ENCODE data around the gene NUP210L.

The NUP210L gene

DNA sequence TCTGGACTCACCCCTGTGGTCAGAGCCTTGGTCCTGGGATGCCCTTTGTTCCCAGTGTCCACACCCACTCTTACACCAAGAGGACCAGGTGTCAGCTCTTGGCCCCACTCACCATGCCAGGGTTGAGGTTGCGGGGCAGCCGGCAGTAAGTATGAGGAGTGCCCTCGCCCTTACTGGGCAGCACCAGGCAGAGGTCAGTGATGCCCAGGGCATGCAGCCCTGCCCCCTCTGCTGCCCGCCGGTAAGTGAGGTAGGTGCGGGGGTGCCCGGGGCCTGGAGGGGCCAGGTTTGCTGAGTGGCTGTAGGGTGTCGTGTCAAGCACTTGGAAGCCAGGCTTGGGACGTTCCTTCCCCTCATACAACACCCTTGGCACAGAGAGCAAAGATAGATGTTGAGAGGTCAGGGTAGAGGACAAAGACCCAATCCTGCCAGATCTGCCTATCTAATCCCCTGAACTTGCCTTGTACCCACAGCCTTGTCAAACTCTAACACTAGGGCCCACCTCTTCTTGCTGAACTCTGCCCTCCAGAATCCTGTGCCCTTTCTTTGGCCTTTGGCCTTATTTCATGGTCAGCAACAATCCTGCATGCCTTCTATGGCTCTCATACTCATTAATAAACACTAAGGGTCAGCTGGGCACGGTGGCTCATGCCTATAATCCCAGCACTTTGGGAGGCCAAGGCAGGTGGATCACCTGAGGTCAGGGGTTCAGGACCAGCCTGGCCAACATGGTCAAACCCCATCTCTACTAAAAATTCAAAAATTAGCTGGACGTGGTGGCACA is 211.9 kb downstream of the NUP210L start:
- in situ Hi-C loops (cut with HindIII; ENCODE audit: low sequenced_read_pairs), result no loop called here
- TF ChIP-seq, protein P1, sequence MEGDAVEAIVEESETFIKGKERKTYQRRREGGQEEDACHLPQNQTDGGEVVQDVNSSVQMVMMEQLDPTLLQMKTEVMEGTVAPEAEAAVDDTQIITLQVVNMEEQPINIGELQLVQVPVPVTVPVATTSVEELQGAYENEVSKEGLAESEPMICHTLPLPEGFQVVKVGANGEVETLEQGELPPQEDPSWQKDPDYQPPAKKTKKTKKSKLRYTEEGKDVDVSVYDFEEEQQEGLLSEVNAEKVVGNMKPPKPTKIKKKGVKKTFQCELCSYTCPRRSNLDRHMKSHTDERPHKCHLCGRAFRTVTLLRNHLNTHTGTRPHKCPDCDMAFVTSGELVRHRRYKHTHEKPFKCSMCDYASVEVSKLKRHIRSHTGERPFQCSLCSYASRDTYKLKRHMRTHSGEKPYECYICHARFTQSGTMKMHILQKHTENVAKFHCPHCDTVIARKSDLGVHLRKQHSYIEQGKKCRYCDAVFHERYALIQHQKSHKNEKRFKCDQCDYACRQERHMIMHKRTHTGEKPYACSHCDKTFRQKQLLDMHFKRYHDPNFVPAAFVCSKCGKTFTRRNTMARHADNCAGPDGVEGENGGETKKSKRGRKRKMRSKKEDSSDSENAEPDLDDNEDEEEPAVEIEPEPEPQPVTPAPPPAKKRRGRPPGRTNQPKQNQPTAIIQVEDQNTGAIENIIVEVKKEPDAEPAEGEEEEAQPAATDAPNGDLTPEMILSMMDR (IDR thresholded peaks at IDR 0.05; ENCODE audit: low read depth, low read length), result no peak
- no peak overlapping the region for H3K4me3 ChIP-seq (ENCODE audit: low read depth, low read length)
- DNase-seq (ENCODE audit: low read depth, low spot score), result no peak

All from astrocyte of the spinal cord (primary cell).